Measurements from ENCODE around the gene PCDHB13.
"Not testable (repeated sequence)": the region's sequence is repeated elsewhere in the genome, so short reads cannot be mapped to it uniquely, and the experiment has no call there.

PCDHB13 gene

DNA sequence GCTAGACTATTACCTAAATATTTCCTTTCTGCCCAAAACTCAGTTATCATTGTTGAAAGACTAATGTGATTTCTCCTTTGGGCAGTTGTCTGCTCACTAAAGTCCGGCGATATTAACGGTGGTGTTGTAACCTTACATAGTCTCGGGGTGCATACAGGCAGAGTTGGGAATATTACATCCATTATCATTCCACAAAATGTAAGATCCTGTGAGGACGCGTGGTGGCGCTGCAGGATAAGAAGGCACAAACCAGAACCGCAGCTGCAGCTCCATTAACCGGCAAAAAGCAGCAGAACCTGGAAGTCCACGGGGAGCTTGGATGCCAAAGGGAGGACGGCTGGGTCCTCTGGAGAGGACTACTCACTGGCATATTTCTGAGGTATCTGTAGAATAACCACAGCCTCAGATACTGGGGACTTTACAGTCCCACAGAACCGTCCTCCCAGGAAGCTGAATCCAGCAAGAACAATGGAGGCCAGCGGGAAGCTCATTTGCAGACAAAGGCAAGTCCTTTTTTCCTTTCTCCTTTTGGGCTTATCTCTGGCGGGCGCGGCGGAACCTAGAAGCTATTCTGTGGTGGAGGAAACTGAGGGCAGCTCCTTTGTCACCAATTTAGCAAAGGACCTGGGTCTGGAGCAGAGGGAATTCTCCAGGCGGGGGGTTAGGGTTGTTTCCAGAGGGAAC lies at the start of gene PCDHB13:
PCDHB13 (plus strand) TSS at position 264 of the 684 bp plus-strand sequence; CDS start at position 469, 205 bp downstream.
- H3K27me3 ChIP-seq (replicated peaks; ENCODE audit: control insufficient read depth, insufficient read depth, low read length); H3K4me1 ChIP-seq (ENCODE audit: control insufficient read depth, insufficient read depth, low read length); H3K36me3 ChIP-seq (ENCODE audit: control insufficient read depth, insufficient read depth, low read length, severe bottlenecking); H3K9ac ChIP-seq (ENCODE audit: low read length): not testable (repeated sequence)
- Histone ChIP-seq H3K4me3 (ENCODE audit: low read length) (peak within 1 kb of the TSS; percentile 27), H3K9me3 (ENCODE audit: control insufficient read depth, low read length) (peaks cover 72% of the 10 kb centered on the region)
- DNase-seq (ENCODE audit: low read depth) = peak; percentile 43

DNA sequence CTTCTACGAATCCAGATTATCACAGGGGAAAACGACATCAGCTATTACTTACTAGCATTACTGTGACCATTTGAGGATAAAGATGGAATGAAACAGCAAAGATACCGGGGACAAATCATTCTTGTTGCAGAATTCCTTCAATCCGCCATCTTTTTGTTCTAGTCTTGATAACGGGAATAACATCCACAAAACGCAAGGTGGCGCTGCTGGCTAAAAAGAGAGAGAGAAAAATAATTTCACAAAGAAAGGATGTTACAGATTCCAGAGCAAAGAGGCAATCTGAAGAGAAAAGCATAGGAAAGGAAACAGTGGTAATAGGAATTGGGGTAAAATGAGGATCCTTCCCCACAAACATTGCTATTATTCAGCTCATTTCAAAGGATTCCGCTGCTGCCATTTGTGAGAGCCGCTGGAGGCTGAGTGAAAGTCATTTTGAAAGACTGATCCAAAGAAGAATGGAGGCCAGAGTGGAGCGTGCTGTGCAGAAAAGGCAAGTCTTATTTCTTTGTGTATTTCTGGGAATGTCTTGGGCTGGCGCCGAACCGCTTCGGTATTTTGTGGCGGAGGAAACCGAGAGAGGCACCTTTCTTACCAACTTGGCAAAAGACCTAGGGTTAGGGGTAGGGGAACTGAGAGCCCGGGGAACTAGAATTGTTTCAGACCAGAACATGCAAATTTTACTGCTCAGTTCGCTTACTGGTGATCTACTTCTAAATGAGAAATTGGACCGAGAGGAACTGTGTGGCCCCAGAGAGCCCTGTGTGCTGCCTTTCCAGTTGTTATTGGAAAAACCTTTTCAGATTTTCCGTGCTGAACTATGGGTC lies 41.1 kb upstream of the PCDHB13 start, which contains the start of gene PCDHB7:
PCDHB7 (plus strand) TSS at position 264 of the 824 bp plus-strand sequence; CDS start at position 456, 192 bp downstream.
- H3K9me3 ChIP-seq (ENCODE audit: control insufficient read depth, low read length) = peaks cover 29% of the 10 kb centered on the region
- H3K27me3 ChIP-seq (replicated peaks; ENCODE audit: control insufficient read depth, insufficient read depth, low read length) = no peaks in the 10 kb centered on the region
- peak within 1 kb of the TSS; percentile 70 for H3K4me3 ChIP-seq (ENCODE audit: low read length)
- H3K36me3 ChIP-seq (ENCODE audit: control insufficient read depth, insufficient read depth, low read length, severe bottlenecking) = no peaks in the 10 kb centered on the region
- DNase-seq (ENCODE audit: low read depth) = peak; percentile 79
- peaks cover 3% of the 10 kb centered on the region for H3K4me1 ChIP-seq (ENCODE audit: control insufficient read depth, insufficient read depth, low read length)
- no peak within 1 kb of the TSS for H3K9ac ChIP-seq (ENCODE audit: low read length)

DNA sequence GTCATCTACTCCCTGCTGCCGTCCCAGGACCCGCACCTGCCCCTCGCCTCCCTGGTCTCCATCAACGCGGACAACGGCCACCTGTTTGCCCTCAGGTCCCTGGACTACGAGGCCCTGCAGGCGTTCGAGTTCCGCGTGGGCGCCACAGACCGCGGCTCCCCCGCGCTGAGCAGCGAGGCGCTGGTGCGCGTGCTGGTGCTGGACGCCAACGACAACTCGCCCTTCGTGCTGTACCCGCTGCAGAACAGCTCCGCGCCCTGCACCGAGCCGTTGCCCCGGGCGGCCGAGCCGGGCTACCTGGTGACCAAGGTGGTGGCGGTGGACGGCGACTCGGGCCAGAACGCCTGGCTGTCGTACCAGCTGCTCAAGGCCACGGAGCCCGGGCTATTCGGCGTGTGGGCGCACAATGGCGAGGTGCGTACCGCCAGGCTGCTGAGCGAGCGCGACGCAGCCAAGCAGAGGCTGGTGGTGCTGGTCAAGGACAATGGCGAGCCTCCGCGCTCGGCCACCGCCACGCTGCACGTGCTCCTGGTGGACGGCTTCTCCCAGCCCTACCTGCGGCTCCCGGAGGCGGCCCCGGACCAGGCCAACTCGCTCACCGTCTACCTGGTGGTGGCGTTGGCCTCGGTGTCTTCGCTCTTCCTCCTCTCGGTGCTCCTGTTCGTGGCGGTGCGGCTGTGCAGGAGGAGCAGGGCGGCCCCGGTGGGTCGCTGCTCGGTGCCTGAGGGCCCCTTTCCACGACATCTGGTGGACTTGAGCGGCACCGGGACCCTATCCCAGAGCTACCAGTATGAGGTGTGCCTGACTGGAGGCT lies 39.2 kb upstream of the PCDHB13 start:
- H3K9ac ChIP-seq (ENCODE audit: low read length); DNase-seq (ENCODE audit: low read depth); H3K4me3 ChIP-seq (ENCODE audit: low read length); H3K4me1 ChIP-seq (ENCODE audit: control insufficient read depth, insufficient read depth, low read length); H3K27me3 ChIP-seq (replicated peaks; ENCODE audit: control insufficient read depth, insufficient read depth, low read length); H3K36me3 ChIP-seq (ENCODE audit: control insufficient read depth, insufficient read depth, low read length, severe bottlenecking): not testable (repeated sequence)
- peaks cover 34% of the 10 kb centered on the region for H3K9me3 ChIP-seq (ENCODE audit: control insufficient read depth, low read length)

DNA sequence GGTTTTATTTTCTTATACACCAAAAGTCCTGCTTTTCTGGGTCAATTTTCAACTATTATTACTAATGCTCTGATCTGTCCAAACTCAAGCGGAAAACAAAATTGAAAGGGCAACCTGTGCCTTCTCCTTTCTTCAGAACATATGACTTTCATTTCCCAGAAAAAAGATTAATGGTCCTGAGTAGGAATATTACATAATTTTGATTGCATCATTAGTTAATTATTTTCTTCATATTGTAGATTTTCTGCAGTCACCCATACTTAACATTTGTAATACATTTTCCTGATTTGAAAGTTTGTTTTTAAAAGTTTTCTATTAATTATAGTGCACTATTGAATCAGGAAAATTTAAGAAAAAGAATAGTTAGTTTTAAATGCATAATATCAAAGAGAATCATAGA lies 37.8 kb upstream of the PCDHB13 start:
- Histone ChIP-seq H3K4me1 (ENCODE audit: control insufficient read depth, insufficient read depth, low read length) (peaks cover 3% of the 10 kb centered on the region), H3K27me3 (replicated peaks; ENCODE audit: control insufficient read depth, insufficient read depth, low read length) (no peaks in the 10 kb centered on the region), H3K9ac (ENCODE audit: low read length) (no peak overlapping the region), H3K4me3 (ENCODE audit: low read length) (no peak overlapping the region), H3K36me3 (ENCODE audit: control insufficient read depth, insufficient read depth, low read length, severe bottlenecking) (no peaks in the 10 kb centered on the region), H3K9me3 (ENCODE audit: control insufficient read depth, low read length) (peaks cover 34% of the 10 kb centered on the region)
- no peak for DNase-seq (ENCODE audit: low read depth)

DNA sequence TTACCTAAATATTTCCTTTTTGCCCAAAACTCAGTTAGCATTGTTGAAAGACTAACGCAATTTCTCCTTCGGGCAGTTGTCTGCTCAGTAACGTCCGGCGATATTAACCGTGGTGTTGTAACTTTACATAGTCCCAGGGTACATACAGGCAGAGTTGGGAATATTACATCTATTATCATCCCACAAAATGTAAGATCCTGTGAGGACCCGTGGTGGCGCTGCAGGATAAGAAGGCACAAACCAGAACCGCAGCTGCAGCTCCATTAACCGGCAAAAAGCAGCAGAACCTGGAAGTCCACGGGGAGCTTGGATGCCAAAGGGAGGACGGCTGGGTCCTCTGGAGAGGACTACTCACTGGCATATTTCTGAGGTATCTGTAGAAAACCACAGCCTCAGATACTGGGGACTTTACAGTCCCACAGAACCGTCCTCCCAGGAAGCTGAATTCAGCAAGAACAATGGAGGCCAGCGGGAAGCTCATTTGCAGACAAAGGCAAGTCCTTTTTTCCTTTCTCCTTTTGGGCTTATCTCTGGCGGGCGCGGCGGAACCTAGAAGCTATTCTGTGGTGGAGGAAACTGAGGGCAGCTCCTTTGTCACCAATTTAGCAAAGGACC lies 36.0 kb upstream of the PCDHB13 start, which contains the start of gene PCDHB8:
PCDHB8 (plus strand) TSS at position 214 of the 615 bp plus-strand sequence; CDS start at position 459, 245 bp downstream.
- not testable (repeated sequence) for H3K27me3 ChIP-seq (replicated peaks; ENCODE audit: control insufficient read depth, insufficient read depth, low read length); H3K4me1 ChIP-seq (ENCODE audit: control insufficient read depth, insufficient read depth, low read length); H3K4me3 ChIP-seq (ENCODE audit: low read length); H3K9ac ChIP-seq (ENCODE audit: low read length); H3K36me3 ChIP-seq (ENCODE audit: control insufficient read depth, insufficient read depth, low read length, severe bottlenecking)
- peak; percentile 36 for DNase-seq (ENCODE audit: low read depth)
- H3K9me3 ChIP-seq (ENCODE audit: control insufficient read depth, low read length) = peaks cover 40% of the 10 kb centered on the region

DNA sequence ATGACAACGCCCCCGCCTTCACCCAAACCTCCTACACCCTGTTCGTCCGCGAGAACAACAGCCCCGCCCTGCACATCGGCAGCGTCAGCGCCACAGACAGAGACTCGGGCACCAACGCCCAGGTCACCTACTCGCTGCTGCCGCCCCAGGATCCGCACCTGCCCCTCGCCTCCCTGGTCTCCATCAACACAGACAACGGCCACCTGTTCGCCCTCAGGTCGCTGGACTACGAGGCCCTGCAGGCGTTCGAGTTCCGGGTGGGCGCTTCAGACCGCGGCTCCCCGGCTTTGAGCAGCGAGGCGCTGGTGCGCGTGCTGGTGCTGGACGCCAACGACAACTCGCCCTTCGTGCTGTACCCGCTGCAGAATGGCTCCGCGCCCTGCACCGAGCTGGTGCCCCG lies 34.3 kb upstream of the PCDHB13 start:
- H3K27me3 ChIP-seq (replicated peaks; ENCODE audit: control insufficient read depth, insufficient read depth, low read length); H3K9ac ChIP-seq (ENCODE audit: low read length); H3K36me3 ChIP-seq (ENCODE audit: control insufficient read depth, insufficient read depth, low read length, severe bottlenecking); H3K4me1 ChIP-seq (ENCODE audit: control insufficient read depth, insufficient read depth, low read length); DNase-seq (ENCODE audit: low read depth); H3K4me3 ChIP-seq (ENCODE audit: low read length): not testable (repeated sequence)
- peaks cover 42% of the 10 kb centered on the region for H3K9me3 ChIP-seq (ENCODE audit: control insufficient read depth, low read length)

DNA sequence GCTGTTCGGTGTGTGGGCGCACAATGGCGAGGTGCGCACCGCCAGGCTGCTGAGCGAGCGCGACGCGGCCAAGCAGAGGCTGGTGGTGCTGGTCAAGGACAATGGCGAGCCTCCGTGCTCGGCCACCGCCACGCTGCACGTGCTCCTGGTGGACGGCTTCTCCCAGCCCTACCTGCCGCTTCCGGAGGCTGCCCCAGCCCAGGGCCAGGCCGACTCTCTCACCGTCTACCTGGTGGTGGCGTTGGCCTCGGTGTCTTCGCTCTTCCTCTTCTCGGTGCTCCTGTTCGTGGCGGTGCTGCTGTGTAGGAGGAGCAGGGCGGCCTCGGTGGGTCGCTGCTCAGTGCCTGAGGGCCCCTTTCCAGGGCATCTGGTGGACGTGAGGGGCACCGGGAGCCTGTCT lies 33.8 kb upstream of the PCDHB13 start:
- H3K4me3 ChIP-seq (ENCODE audit: low read length); H3K9ac ChIP-seq (ENCODE audit: low read length); H3K36me3 ChIP-seq (ENCODE audit: control insufficient read depth, insufficient read depth, low read length, severe bottlenecking); H3K4me1 ChIP-seq (ENCODE audit: control insufficient read depth, insufficient read depth, low read length); H3K27me3 ChIP-seq (replicated peaks; ENCODE audit: control insufficient read depth, insufficient read depth, low read length); DNase-seq (ENCODE audit: low read depth): not testable (repeated sequence)
- peaks cover 41% of the 10 kb centered on the region for H3K9me3 ChIP-seq (ENCODE audit: control insufficient read depth, low read length)

DNA sequence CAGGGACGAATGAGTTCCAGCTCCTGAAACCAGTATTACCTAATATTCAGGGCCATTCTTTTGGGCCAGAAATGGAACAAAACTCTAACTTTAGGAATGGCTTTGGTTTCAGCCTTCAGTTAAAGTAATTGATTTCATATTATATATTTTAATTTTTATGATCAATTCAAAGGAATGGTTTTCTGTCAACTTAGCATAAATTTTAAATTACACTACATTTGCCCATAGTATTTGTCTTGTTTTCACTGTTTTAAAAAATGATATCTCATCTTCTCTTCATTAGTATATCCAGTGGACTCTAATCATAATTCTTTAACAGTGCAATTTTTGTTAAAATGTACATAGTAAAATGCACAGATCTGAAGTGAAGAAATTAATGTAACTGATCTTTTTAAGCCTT lies 33.4 kb upstream of the PCDHB13 start:
- Histone ChIP-seq H3K4me1 (ENCODE audit: control insufficient read depth, insufficient read depth, low read length) (no peaks in the 10 kb centered on the region), H3K27me3 (replicated peaks; ENCODE audit: control insufficient read depth, insufficient read depth, low read length) (peaks cover 4% of the 10 kb centered on the region), H3K9ac (ENCODE audit: low read length) (no peak overlapping the region), H3K36me3 (ENCODE audit: control insufficient read depth, insufficient read depth, low read length, severe bottlenecking) (no peaks in the 10 kb centered on the region), H3K9me3 (ENCODE audit: control insufficient read depth, low read length) (peaks cover 36% of the 10 kb centered on the region), H3K4me3 (ENCODE audit: low read length) (no peak overlapping the region)
- no peak for DNase-seq (ENCODE audit: low read depth)

DNA sequence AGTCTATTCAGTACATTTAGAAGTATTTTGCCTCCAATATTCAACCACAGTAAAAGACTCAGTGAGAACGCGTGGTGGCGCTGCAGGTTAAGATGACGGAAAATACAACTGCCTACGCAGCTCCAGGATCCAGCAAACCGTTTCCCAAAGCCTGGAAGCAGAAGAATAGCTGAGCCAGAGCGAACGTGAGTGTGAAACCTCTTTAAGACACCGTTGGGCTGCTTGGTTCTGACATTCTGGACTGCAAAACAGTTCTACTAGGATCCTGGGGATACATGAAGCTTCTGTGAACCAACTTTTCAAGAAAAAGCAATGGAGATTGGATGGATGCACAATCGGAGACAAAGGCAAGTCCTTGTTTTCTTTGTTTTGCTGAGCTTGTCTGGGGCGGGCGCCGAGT lies 31.5 kb upstream of the PCDHB13 start, which contains the start of gene PCDHB16:
PCDHB16 (plus strand) TSS at position 140 of the 400 bp plus-strand sequence; CDS start at position 313, 173 bp downstream.
- Histone ChIP-seq H3K27me3 (replicated peaks; ENCODE audit: control insufficient read depth, insufficient read depth, low read length) (peaks cover 4% of the 10 kb centered on the region), H3K4me3 (ENCODE audit: low read length) (peak within 1 kb of the TSS; percentile 78), H3K9me3 (ENCODE audit: control insufficient read depth, low read length) (peaks cover 34% of the 10 kb centered on the region), H3K36me3 (ENCODE audit: control insufficient read depth, insufficient read depth, low read length, severe bottlenecking) (no peaks in the 10 kb centered on the region), H3K9ac (ENCODE audit: low read length) (peak within 1 kb of the TSS; percentile 64), H3K4me1 (ENCODE audit: control insufficient read depth, insufficient read depth, low read length) (no peaks in the 10 kb centered on the region)
- peak; percentile 69 for DNase-seq (ENCODE audit: low read depth)

DNA sequence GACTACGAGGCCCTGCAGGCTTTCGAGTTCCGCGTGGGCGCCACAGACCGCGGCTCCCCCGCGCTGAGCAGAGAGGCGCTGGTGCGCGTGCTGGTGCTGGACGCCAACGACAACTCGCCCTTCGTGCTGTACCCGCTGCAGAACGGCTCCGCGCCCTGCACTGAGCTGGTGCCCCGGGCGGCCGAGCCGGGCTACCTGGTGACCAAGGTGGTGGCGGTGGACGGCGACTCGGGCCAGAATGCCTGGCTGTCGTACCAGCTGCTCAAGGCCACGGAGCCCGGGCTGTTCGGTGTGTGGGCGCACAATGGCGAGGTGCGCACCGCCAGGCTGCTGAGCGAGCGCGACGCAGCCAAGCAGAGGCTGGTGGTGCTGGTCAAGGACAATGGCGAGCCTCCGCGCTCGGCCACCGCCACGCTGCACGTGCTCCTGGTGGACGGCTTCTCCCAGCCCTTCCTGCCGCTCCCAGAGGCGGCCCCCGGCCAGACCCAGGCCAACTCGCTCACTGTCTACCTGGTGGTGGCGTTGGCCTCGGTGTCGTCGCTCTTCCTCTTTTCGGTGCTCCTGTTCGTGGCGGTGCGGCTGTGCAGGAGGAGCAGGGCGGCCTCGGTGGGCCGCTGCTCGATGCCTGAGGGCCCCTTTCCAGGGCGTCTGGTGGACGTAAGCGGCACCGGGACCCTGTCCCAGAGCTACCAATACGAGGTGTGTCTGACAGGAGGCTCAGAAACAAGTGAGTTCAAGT lies 29.4 kb upstream of the PCDHB13 start:
- DNase-seq (ENCODE audit: low read depth); H3K27me3 ChIP-seq (replicated peaks; ENCODE audit: control insufficient read depth, insufficient read depth, low read length); H3K4me1 ChIP-seq (ENCODE audit: control insufficient read depth, insufficient read depth, low read length); H3K36me3 ChIP-seq (ENCODE audit: control insufficient read depth, insufficient read depth, low read length, severe bottlenecking); H3K9ac ChIP-seq (ENCODE audit: low read length): not testable (repeated sequence)
- peak overlapping the region; percentile 23 for H3K4me3 ChIP-seq (ENCODE audit: low read length)
- peaks cover 26% of the 10 kb centered on the region for H3K9me3 ChIP-seq (ENCODE audit: control insufficient read depth, low read length)
